Right atrium auricular region (tissue), 2 donors: ENCODE data around the gene TCF12. TPM values are rescaled to one million over a fixed set of nuclear protein-coding genes. Genes with fewer than 3 reads are reported as not detected.

Experiments
- DNase-seq: peaks from one replicate; pipeline ENCODE4 v3.0.0-alpha.2; 2019; ENCODE audit warnings: low spot score
- H3K27ac ChIP-seq, 2 donors: fragments of 200-600 bp; sonication (generic); 1 replicate in 1 of 2; 2 replicates in 1 of 2; pipeline ENCODE4 v1.5.1; 2016 to 2019
- H3K27me3 ChIP-seq, 2 donors: fragments of 200-600 bp; sonication (generic); one replicate each; pipeline versions ENCODE4 v1.5.1 to v1.6.0; 2017 to 2019
- H3K36me3 ChIP-seq: fragments of 200-600 bp; sonication (generic); one replicate; pipeline ENCODE4 v1.5.1; 2016
- H3K4me1 ChIP-seq, 2 donors: fragments of 200-600 bp; sonication (generic); one replicate each; pipeline versions ENCODE4 v1.5.1 to v1.6.0; 2017 to 2019
- H3K4me3 ChIP-seq, 2 donors: fragments of 200-600 bp; sonication (generic); 1 replicate in 1 of 2; 2 replicates in 1 of 2; pipeline ENCODE4 v1.5.1; 2017 to 2019; ENCODE audit warnings: mild to moderate bottlenecking in 1 of 2, moderate library complexity in 1 of 2
- H3K9me3 ChIP-seq, 2 donors: fragments of 200-600 bp; sonication (generic); one replicate each; pipeline ENCODE4 v1.5.1; 2019
- CTCF ChIP-seq, 2 donors: fragments of 200-600 bp; sonication (generic); IDR thresholded peaks; one replicate each; pipeline ENCODE4 v1.5.1; 2019; ENCODE audit warnings: antibody characterized with exemption in 2 of 2
- total RNA-seq, 2 donors: library from RNA; depleted of rRNA; stranded (reverse); fragments of >200 nt; gene quantifications; one replicate each; pipeline ENCODE4 v1.1.0, GENCODE V29; 2016

TCF12 gene
- total RNA-seq, 2 donors from 2014 or later = 35.2 to 40.0 TPM

- Histone ChIP-seq H3K9me3 (no peaks in the 10 kb centered on the region), H3K27me3 (no peaks in the 10 kb centered on the region), H3K4me3 (no peak overlapping the region), H3K36me3 (peaks cover 1% of the 10 kb centered on the region), H3K4me1 (peaks cover 0 to 14% of the 10 kb centered on the region in 2 donors), H3K27ac (no peak overlapping the region)
- no peak for DNase-seq
- no peak for TF ChIP-seq CTCF (IDR thresholded peaks at IDR 0.05)
These were observed 279.7 kb downstream of the TCF12 start for GRCh38 chr15:57198131-57198530.

GRCh38 chr15:57198654-57199291 is 280.3 kb downstream of the TCF12 start:
- Histone ChIP-seq H3K27me3 (no peaks in the 10 kb centered on the region), H3K36me3 (no peaks in the 10 kb centered on the region), H3K4me3 (no peak overlapping the region), H3K9me3 (no peaks in the 10 kb centered on the region), H3K4me1 (peaks cover 0 to 14% of the 10 kb centered on the region in 2 donors), H3K27ac (no peak overlapping the region)
- DNase-seq = no peak
- TF ChIP-seq CTCF (IDR thresholded peaks at IDR 0.05) = no peak

GRCh38 chr15:57201578-57201977 is 283.1 kb downstream of the TCF12 start:
- no peak for TF ChIP-seq CTCF (IDR thresholded peaks at IDR 0.05)
- H3K27ac ChIP-seq = no peak overlapping the region
- no peaks in the 10 kb centered on the region for H3K9me3 ChIP-seq
- H3K4me1 ChIP-seq = peaks cover 0 to 14% of the 10 kb centered on the region in 2 donors
- no peaks in the 10 kb centered on the region for H3K36me3 ChIP-seq
- no peak for DNase-seq
- no peak overlapping the region for H3K4me3 ChIP-seq
- H3K27me3 ChIP-seq = no peaks in the 10 kb centered on the region

DNA sequence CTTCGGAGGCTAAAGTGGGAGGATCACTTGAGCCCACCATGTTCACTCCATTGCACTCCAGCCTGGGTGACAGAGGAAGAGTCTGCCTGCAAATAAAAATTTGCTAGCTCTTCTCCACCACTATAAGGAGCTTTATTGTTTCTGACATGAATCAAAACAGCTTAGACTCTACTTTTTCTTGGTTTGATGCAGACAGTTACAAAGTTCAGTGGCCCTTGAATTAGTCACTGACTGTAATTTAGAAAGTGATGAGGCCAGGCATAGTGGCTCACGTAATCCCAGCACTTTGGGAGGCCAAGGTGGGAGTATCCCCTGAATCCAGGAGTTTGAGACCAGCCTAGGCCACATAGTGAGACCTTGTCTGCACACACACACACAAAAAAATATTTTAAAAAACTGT is 285.5 kb downstream of the TCF12 start:
- TF ChIP-seq CTCF (IDR thresholded peaks at IDR 0.05) = no peak
- Histone ChIP-seq H3K9me3 (no peaks in the 10 kb centered on the region), H3K4me1 (peaks cover 0 to 7% of the 10 kb centered on the region in 2 donors), H3K27me3 (no peaks in the 10 kb centered on the region), H3K36me3 (no peaks in the 10 kb centered on the region), H3K27ac (no peak overlapping the region), H3K4me3 (no peak overlapping the region)
- no peak for DNase-seq

DNA sequence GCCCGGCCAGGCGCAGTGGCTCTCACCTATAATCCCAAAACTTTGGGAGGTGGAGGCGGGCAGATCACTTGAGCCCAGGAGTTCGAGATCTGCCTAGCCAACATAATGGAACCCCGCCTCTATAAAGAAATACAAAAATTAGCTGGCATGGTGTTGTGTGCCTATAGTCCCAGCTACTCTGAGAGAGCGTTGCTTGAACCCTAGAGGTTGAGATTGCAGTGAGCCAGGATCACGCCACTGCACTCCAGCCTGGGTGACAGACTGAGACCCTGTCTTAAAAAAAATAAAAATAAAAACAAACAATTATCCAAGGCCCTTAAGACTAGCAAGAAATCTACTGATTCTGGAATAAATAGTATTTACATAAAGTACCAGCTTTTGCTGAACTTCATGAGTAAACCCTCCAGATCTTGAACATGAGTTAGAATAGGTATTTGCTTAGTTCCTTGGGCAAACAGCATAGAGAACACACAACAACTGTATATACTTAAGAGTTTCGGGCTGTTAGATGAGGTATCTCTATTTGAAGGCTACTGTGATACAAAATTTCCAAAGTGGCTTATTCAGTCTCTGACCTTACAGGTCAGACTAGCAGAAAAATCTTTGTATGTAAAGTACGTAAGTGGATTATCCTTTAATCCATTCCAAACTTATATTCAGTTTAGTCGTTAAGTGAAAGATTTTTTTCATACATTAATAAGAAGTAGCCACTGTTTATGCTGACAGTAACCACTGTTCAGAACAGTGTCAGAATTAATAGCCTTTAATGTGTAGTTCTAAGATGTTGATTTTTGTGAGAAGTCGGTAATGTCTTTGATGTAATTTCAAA is 286.8 kb downstream of the TCF12 start:
- no peak overlapping the region for H3K4me3 ChIP-seq
- no peak overlapping the region for H3K27ac ChIP-seq
- no peak for TF ChIP-seq CTCF (IDR thresholded peaks at IDR 0.05)
- DNase-seq = no peak
- no peaks in the 10 kb centered on the region for H3K9me3 ChIP-seq
- H3K36me3 ChIP-seq = no peaks in the 10 kb centered on the region
- H3K27me3 ChIP-seq = no peaks in the 10 kb centered on the region
- H3K4me1 ChIP-seq = peaks cover 0 to 4% of the 10 kb centered on the region in 2 donors
